ENCODE measurements around the gene TACC3. TPM values are rescaled to one million over a fixed set of nuclear protein-coding genes. Genes with fewer than 3 reads are reported as not detected.
A peak's percentile ranks its signal among the peaks of the same experiment; 100 is the strongest.

TACC3 gene
- total RNA-seq, 1 donor from 2014 or later = 3.7 TPM

DNA sequence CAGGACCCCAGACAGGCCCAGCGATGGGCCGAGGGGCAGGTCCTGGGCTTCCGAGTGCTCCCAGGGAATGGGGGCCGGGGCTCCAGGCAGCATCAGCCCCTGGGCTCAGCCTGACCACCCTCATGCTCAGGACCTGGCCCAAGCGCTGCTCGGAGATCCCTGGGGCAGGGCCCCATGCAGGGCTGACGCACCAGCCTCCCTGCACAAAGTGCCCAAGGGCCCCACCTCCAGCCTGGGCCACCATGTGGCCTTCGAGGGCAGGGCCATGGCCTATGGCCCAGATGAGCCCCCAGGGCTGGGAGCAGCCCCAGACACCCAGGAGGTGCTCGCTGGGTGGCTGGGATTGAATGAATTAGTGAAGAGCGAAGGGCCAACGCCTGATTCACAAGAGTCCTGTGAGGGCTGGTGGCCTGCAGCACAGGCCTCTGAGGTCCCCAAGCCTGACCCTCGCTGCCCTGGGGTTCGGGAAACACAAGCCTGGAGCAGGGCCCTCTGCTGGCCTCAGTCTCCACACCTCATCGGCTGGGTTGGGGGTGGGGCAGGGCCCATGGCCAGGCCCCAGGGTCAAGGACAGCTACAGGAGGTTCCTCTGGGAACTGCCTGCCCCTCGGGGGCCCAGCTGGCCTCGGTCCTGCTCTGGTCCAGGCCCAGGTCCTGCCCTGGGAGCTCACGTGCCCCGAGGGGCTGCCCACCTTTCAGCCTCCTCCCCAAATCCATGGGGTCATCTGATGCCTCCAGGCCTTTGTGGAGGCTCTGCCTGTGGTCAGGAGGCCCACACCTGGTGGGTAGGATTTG lies 58.5 kb downstream of the TACC3 start:
- Histone ChIP-seq H3K27me3 (ENCODE audit: control insufficient read depth in 3 of 3, insufficient read depth in 3 of 3, low read length in 3 of 3) (peaks cover 0 to 7% (median 4%) of the 10 kb centered on the region in 3 donors), H3K36me3 (ENCODE audit: control insufficient read depth in 3 of 3, insufficient read depth in 3 of 3, low read length in 3 of 3) (no peaks in the 10 kb centered on the region), H3K9me3 (ENCODE audit: control insufficient read depth in 3 of 3, low read length in 3 of 3) (no peaks in the 10 kb centered on the region), H3K4me3 (ENCODE audit: low read length in 3 of 3) (no peak overlapping the region), H3K4me1 (ENCODE audit: control insufficient read depth in 3 of 3, insufficient read depth in 3 of 3, low read length in 3 of 3) (peaks cover 3 to 6% (median 6%) of the 10 kb centered on the region in 3 donors), H3K27ac (ENCODE audit: low read depth, low read length) (no peak overlapping the region), H3K9ac (ENCODE audit: low read depth in 1 of 3, low read length in 3 of 3) (no peak overlapping the region)

DNA sequence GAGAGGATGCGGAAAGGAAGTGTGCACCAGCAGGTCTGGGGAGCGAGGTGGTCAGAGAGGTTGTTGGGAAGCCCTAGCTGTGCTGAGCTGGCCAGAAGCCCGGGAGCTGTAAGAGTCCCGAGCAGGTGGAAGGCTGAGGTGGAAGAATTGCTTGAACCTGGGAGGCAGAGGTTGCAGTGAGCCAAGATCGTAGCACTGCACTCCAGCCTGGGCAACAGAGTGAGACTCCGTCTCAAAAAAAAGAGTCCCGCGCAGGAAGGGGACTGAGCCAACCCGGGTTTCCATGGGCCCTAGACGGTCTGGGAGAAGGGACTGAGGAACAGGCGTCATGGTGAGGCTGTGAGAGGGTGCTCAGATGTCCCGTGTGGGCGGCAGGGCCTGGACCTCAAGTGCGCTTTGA lies 59.1 kb downstream of the TACC3 start:
- Histone ChIP-seq H3K36me3 (ENCODE audit: control insufficient read depth in 3 of 3, insufficient read depth in 3 of 3, low read length in 3 of 3) (no peaks in the 10 kb centered on the region), H3K9me3 (ENCODE audit: control insufficient read depth in 3 of 3, low read length in 3 of 3) (no peaks in the 10 kb centered on the region), H3K4me3 (ENCODE audit: low read length in 3 of 3) (no peak overlapping the region), H3K9ac (ENCODE audit: low read depth in 1 of 3, low read length in 3 of 3) (no peak overlapping the region), H3K27ac (ENCODE audit: low read depth, low read length) (no peak overlapping the region), H3K27me3 (ENCODE audit: control insufficient read depth in 3 of 3, insufficient read depth in 3 of 3, low read length in 3 of 3) (peaks cover 0 to 6% (median 4%) of the 10 kb centered on the region in 3 donors), H3K4me1 (ENCODE audit: control insufficient read depth in 3 of 3, insufficient read depth in 3 of 3, low read length in 3 of 3) (peaks cover 4 to 12% (median 10%) of the 10 kb centered on the region in 3 donors)

DNA sequence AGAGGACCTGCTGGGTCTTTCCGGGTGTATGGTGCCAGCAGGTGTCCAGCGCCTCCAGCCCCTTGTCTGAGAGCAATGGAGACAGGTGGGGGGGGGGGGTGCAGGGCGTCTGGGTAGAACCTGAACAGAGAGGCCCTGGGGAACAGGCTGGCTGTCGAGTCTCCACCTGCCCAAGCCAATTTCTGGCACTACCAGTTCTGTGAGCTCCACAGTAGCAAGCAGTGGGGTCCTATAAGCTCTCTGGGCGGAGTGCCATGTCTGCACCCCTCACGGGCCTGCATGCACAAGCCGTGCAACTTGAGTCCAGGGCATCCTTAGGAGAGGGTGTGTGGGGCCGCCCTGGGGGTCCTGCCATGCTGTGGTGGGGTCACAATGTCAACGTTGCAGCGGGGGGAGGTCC lies 61.7 kb downstream of the TACC3 start:
- no peak overlapping the region for H3K4me3 ChIP-seq (ENCODE audit: low read length in 3 of 3)
- H3K4me1 ChIP-seq (ENCODE audit: control insufficient read depth in 3 of 3, insufficient read depth in 3 of 3, low read length in 3 of 3) = peaks cover 4 to 14% (median 10%) of the 10 kb centered on the region in 3 donors
- H3K36me3 ChIP-seq (ENCODE audit: control insufficient read depth in 3 of 3, insufficient read depth in 3 of 3, low read length in 3 of 3) = no peaks in the 10 kb centered on the region
- H3K27ac ChIP-seq (ENCODE audit: low read depth, low read length) = no peak overlapping the region
- H3K9me3 ChIP-seq (ENCODE audit: control insufficient read depth in 3 of 3, low read length in 3 of 3) = no peaks in the 10 kb centered on the region
- no peak overlapping the region for H3K9ac ChIP-seq (ENCODE audit: low read depth in 1 of 3, low read length in 3 of 3)
- peaks cover 0 to 6% (median 4%) of the 10 kb centered on the region in 3 donors for H3K27me3 ChIP-seq (ENCODE audit: control insufficient read depth in 3 of 3, insufficient read depth in 3 of 3, low read length in 3 of 3)

DNA sequence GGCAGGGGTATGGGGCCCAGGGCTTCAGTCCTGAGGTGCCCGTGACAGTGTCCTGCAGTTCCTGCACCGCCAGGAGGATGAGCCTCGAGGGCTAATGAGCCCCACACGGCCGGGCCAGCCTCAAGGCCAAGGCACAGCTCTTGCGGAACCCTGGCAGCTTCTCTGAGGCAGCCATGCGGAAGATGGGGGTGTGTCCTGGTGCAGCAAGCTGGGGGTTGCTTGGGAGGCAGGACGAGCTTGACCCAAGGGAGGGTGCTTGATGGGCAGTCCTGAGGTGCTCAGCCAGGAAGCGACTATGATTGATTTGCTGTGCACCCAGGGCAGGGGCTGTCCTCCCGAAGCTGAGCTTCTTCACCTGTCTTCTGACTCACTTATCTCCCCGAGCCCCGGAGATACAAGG lies 62.6 kb downstream of the TACC3 start:
- Histone ChIP-seq H3K36me3 (ENCODE audit: control insufficient read depth in 3 of 3, insufficient read depth in 3 of 3, low read length in 3 of 3) (no peaks in the 10 kb centered on the region), H3K9me3 (ENCODE audit: control insufficient read depth in 3 of 3, low read length in 3 of 3) (no peaks in the 10 kb centered on the region)

DNA sequence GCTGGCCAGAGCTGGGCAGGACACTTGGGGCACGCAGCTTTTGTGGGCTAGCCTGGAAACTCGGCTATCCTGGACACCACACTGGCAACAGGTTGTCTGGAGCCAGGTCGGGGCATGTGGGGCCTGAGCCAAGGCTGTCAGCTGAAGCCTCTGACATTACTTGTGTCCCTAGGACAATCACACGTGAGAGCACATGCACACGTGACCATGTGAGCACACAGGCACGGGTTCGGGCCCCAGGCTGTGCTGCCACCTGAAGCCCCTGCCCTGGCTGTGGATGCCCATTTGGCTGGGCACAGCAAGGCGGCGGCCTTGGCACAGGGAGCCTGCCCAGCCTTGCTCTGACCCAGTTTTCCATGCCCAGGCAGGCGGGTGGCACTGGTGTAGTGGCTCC lies 63.1 kb downstream of the TACC3 start:
- peaks cover 0 to 1% (median 0%) of the 10 kb centered on the region in 3 donors for H3K27me3 ChIP-seq (ENCODE audit: control insufficient read depth in 3 of 3, insufficient read depth in 3 of 3, low read length in 3 of 3)
- H3K4me1 ChIP-seq (ENCODE audit: control insufficient read depth in 3 of 3, insufficient read depth in 3 of 3, low read length in 3 of 3) = peaks cover 4 to 14% (median 10%) of the 10 kb centered on the region in 3 donors
- H3K36me3 ChIP-seq (ENCODE audit: control insufficient read depth in 3 of 3, insufficient read depth in 3 of 3, low read length in 3 of 3) = no peaks in the 10 kb centered on the region
- H3K4me3 ChIP-seq (ENCODE audit: low read length in 3 of 3) = no peak overlapping the region
- no peak overlapping the region for H3K27ac ChIP-seq (ENCODE audit: low read depth, low read length)
- H3K9ac ChIP-seq (ENCODE audit: low read depth in 1 of 3, low read length in 3 of 3) = peak overlapping the region in 1 of 3 donors; percentile 54
- no peaks in the 10 kb centered on the region for H3K9me3 ChIP-seq (ENCODE audit: control insufficient read depth in 3 of 3, low read length in 3 of 3)

More for the DNA sequence above, 62.6 kb downstream of the TACC3 start:
- no peak overlapping the region for H3K4me3 ChIP-seq (ENCODE audit: low read length in 3 of 3)
- H3K27ac ChIP-seq (ENCODE audit: low read depth, low read length) = no peak overlapping the region
- peaks cover 4 to 14% (median 10%) of the 10 kb centered on the region in 3 donors for H3K4me1 ChIP-seq (ENCODE audit: control insufficient read depth in 3 of 3, insufficient read depth in 3 of 3, low read length in 3 of 3)
- H3K9ac ChIP-seq (ENCODE audit: low read depth in 1 of 3, low read length in 3 of 3) = no peak overlapping the region
- peaks cover 0 to 4% (median under 1%) of the 10 kb centered on the region in 3 donors for H3K27me3 ChIP-seq (ENCODE audit: control insufficient read depth in 3 of 3, insufficient read depth in 3 of 3, low read length in 3 of 3)

DNA sequence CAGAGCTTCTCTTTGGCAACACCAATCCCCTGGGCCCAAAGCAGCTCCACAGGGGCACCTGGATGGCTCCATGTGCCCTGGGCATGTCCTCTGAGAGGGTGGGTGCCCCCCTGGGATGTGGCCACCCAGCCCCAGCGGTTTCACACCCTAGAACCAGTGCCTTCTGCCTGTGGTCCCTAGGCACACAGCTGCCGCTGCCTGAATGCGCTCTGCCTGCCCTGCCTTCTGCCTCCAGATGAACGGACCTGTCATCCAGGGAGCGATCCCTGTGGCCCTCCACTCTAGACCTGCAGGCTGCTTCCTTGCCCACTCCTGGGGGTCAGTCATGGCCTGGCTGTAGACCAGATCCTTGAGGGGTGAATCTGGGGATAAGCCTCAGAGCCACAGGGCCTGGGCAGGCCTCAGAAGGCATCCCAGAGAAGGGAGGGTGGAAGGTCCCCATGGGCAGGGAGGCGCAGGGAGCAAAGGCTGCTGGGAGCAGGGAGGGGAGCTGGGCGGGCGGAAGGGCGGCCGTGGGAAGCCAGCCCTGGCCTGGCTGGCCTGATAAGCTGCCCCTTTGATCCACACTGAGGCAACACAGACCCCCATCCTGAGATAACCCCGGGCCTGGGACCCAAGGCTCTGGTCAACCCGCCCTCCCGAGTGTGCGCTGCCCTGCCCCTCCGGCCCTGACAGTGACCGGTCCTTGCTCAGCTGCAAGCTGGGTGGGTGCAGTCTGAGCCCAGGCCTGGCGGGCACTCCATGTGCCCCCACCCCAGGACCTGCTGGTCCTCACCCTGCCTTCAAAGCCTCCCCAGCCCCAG lies 63.7 kb downstream of the TACC3 start:
- Histone ChIP-seq H3K36me3 (ENCODE audit: control insufficient read depth in 3 of 3, insufficient read depth in 3 of 3, low read length in 3 of 3) (no peaks in the 10 kb centered on the region), H3K4me1 (ENCODE audit: control insufficient read depth in 3 of 3, insufficient read depth in 3 of 3, low read length in 3 of 3) (peaks cover 4 to 14% (median 10%) of the 10 kb centered on the region in 3 donors), H3K9ac (ENCODE audit: low read depth in 1 of 3, low read length in 3 of 3) (peak overlapping the region in 1 of 3 donors; percentile 54), H3K9me3 (ENCODE audit: control insufficient read depth in 3 of 3, low read length in 3 of 3) (no peaks in the 10 kb centered on the region), H3K4me3 (ENCODE audit: low read length in 3 of 3) (no peak overlapping the region), H3K27me3 (ENCODE audit: control insufficient read depth in 3 of 3, insufficient read depth in 3 of 3, low read length in 3 of 3) (no peaks in the 10 kb centered on the region), H3K27ac (ENCODE audit: low read depth, low read length) (no peak overlapping the region)

DNA sequence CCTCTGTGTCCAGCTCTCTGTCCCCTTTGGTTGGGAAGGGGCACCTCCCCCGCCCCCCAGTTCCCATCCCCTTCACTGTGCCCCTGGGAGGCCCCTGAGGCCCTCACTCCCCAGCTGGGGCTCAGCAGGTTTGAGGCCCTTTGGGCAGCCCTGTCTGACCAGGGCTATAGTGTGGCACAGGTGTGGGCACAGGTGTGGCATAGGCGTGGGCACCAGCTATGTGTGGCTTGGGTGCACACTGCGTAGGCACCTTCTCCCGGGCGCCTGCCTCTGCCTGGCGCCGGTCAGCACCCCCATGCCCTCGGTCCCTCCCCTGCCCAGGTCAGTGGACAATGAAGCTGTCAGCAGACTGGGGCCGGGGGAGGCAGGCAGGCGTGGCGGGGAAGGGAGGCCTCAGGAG lies 64.3 kb downstream of the TACC3 start:
- Histone ChIP-seq H3K9ac (ENCODE audit: low read depth in 1 of 3, low read length in 3 of 3) (no peak overlapping the region), H3K27me3 (ENCODE audit: control insufficient read depth in 3 of 3, insufficient read depth in 3 of 3, low read length in 3 of 3) (no peaks in the 10 kb centered on the region), H3K4me3 (ENCODE audit: low read length in 3 of 3) (no peak overlapping the region), H3K27ac (ENCODE audit: low read depth, low read length) (no peak overlapping the region), H3K9me3 (ENCODE audit: control insufficient read depth in 3 of 3, low read length in 3 of 3) (no peaks in the 10 kb centered on the region), H3K4me1 (ENCODE audit: control insufficient read depth in 3 of 3, insufficient read depth in 3 of 3, low read length in 3 of 3) (peaks cover 4 to 14% (median 10%) of the 10 kb centered on the region in 3 donors), H3K36me3 (ENCODE audit: control insufficient read depth in 3 of 3, insufficient read depth in 3 of 3, low read length in 3 of 3) (no peaks in the 10 kb centered on the region)

DNA sequence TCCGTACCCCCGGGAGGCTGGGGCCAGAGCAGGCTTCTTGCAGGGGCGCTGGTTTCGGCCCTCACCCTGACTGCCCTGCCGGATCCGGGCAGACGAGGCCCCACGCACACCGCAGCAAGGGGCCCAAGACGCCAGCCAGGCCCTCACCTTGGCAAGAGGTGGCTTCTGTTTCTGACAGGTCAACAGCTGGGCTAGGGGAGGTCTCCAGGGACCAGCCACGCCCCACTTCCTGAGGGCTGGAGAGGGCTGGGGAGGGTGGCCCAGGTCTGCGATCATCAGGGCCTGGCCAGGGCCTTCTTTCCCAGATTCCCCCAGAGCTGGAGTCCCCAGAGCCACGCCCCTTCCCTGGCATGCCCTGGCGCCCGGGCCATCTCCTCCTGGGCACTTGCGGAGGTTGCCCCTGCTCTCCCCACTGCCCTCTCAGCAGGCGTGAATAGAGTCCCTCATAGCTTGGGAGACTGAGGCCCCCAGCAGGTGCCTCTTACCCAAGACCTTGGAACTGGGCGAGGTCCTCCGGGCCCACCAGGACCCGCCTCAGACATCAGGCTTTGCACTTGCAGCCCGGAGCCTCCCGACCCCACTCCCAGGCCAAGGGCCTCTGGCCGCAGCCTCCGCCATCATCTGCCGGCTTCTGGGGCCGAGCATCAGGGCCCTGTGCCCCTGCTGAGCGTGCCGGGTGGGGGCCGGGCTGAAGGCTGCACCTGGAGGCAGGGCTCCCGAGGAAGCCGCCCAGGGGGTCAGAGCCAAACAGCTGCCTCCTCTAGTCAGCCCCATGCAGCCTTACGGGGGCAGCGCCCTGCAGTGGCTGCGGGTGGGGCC lies 65.4 kb downstream of the TACC3 start:
- Histone ChIP-seq H3K9me3 (ENCODE audit: control insufficient read depth in 3 of 3, low read length in 3 of 3) (no peaks in the 10 kb centered on the region), H3K36me3 (ENCODE audit: control insufficient read depth in 3 of 3, insufficient read depth in 3 of 3, low read length in 3 of 3) (no peaks in the 10 kb centered on the region), H3K4me3 (ENCODE audit: low read length in 3 of 3) (no peak overlapping the region), H3K27me3 (ENCODE audit: control insufficient read depth in 3 of 3, insufficient read depth in 3 of 3, low read length in 3 of 3) (no peaks in the 10 kb centered on the region), H3K9ac (ENCODE audit: low read depth in 1 of 3, low read length in 3 of 3) (no peak overlapping the region), H3K4me1 (ENCODE audit: control insufficient read depth in 3 of 3, insufficient read depth in 3 of 3, low read length in 3 of 3) (peaks cover 4 to 14% (median 10%) of the 10 kb centered on the region in 3 donors), H3K27ac (ENCODE audit: low read depth, low read length) (no peak overlapping the region)

DNA sequence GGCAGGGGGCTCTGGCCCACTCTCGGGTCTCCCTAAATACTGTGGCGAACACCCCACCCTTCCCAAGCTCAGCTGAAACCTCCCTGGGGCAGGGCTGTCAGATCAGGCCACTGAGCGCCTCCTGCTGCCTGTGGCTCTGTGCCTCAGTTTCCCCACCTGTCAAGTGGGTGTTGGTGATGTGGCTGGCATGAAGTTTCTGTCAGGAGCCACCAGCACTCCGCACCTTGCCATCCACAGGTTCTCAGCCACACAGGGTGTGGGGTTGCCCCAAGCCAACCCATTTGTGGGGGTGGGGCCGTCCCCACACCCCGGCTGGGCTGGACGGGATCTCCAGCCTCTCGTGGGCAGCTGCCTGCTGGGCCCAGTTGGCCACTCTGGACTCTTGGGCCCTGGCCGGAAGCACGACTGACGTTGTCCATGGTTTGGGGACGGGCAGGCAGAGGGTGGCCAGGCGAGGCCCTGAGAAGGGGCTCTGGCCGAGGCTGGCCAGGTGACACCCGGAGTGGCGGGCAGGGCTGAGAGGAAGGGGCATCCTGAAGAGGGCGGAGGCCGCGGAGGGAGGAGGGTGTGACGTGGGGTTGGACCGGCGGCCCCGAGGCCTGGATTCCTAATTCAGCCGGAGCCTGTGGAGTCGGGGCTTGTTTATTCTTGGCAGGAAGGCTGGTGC lies 66.2 kb downstream of the TACC3 start:
- Histone ChIP-seq H3K27me3 (ENCODE audit: control insufficient read depth in 3 of 3, insufficient read depth in 3 of 3, low read length in 3 of 3) (peaks cover under 1 to 3% (median 3%) of the 10 kb centered on the region in 3 donors), H3K9ac (ENCODE audit: low read depth in 1 of 3, low read length in 3 of 3) (no peak overlapping the region), H3K36me3 (ENCODE audit: control insufficient read depth in 3 of 3, insufficient read depth in 3 of 3, low read length in 3 of 3) (no peaks in the 10 kb centered on the region), H3K27ac (ENCODE audit: low read depth, low read length) (no peak overlapping the region), H3K9me3 (ENCODE audit: control insufficient read depth in 3 of 3, low read length in 3 of 3) (no peaks in the 10 kb centered on the region), H3K4me1 (ENCODE audit: control insufficient read depth in 3 of 3, insufficient read depth in 3 of 3, low read length in 3 of 3) (peaks cover 4 to 14% (median 10%) of the 10 kb centered on the region in 3 donors), H3K4me3 (ENCODE audit: low read length in 3 of 3) (no peak overlapping the region)
